A673 (cell line): ENCODE measurements around the gene SLC18A2. TPM values are rescaled to one million over a fixed set of nuclear protein-coding genes. Genes with fewer than 3 reads are reported as not detected.

Experiments
- BruUV-seq: library from RNA; stranded (reverse); fragments of 400-500 nt; replicated peaks from 2 replicates; lab custom pipeline; 2021; lab: Mats Ljungman, UMichigan
- CTCF ChIA-PET: fragments of 300-600 bp; sonication (Branson Sonifier 250); formaldehyde crosslinking; loops from one replicate; lab custom pipeline; 2022; ENCODE audit warnings: antibody characterized with exemption; lab: Charles Lee
- POLR2A ChIA-PET: fragments of 300-600 bp; sonication (Branson Sonifier 250); formaldehyde crosslinking; loops from one replicate; lab custom pipeline; 2022; ENCODE audit warnings: antibody characterized with exemption; ENCODE audit not compliant: low non-redundant PET; lab: Charles Lee
- DNase-seq: peaks from one replicate; pipeline ENCODE4 v3.0.0-alpha.2; 2015; ENCODE audit warnings: low spot score
- H3K27ac ChIP-seq: fragments of 200-600 bp; sonication (generic); 2 replicates; pipeline ENCODE4 v1.5.1; 2016; ENCODE audit warnings: mixed run types, low read depth, mild to moderate bottlenecking, mixed read lengths, antibody characterized with exemption, low read length; ENCODE audit not compliant: poor library complexity, severe bottlenecking
- H3K27me3 ChIP-seq: fragments of 200-600 bp; sonication (generic); replicated peaks from 2 replicates; pipeline ENCODE4 v1.6.1; 2017; ENCODE audit warnings: mixed run types, low read depth, mild to moderate bottlenecking, mixed read lengths, antibody characterized with exemption, low read length; ENCODE audit not compliant: insufficient read depth, poor library complexity
- H3K36me3 ChIP-seq: fragments of 200-600 bp; sonication (generic); 2 replicates; pipeline ENCODE4 v1.6.1; 2016; ENCODE audit warnings: mixed run types, mild to moderate bottlenecking, mixed read lengths, antibody characterized with exemption, low read length; ENCODE audit not compliant: insufficient read depth, poor library complexity, severe bottlenecking
- H3K4me1 ChIP-seq: fragments of 200-600 bp; sonication (generic); 2 replicates; pipeline ENCODE4 v1.6.1; 2017; ENCODE audit warnings: mixed run types, mild to moderate bottlenecking, mixed read lengths, antibody characterized with exemption, low read length; ENCODE audit not compliant: insufficient read depth, poor library complexity, severe bottlenecking
- H3K4me3 ChIP-seq: fragments of 200-600 bp; sonication (generic); 2 replicates; pipeline ENCODE4 v1.5.1; 2016; ENCODE audit warnings: low read depth, mixed run types, mild to moderate bottlenecking, mixed read lengths, low read length; ENCODE audit not compliant: poor library complexity, severe bottlenecking
- H3K9me3 ChIP-seq: fragments of 200-600 bp; sonication (generic); 2 replicates; pipeline ENCODE4 v1.6.1; 2016; ENCODE audit warnings: mixed run types, low read depth, mild to moderate bottlenecking, mixed read lengths, antibody characterized with exemption, low read length; ENCODE audit not compliant: poor library complexity, severe bottlenecking
- CTCF ChIP-seq: fragments of 300-800, 200-600 bp; sonication (generic); conservative IDR thresholded peaks from 2 replicates; pipeline ENCODE4 v1.5.1; 2017; ENCODE audit warnings: low read depth, mild to moderate bottlenecking, antibody characterized with exemption, low read length, moderate library complexity, mixed read lengths
- EZH2 ChIP-seq: fragments of 200-600 bp; sonication (generic); IDR thresholded peaks from 2 replicates; pipeline ENCODE4 v1.6.1; 2017; ENCODE audit warnings: borderline replicate concordance, low read depth, mild to moderate bottlenecking, mixed read lengths, antibody characterized with exemption, low read length; ENCODE audit not compliant: poor library complexity, severe bottlenecking
- intact Hi-C: fragments of 100-400 bp; cut with micrococcal nuclease; formaldehyde crosslinking; loops from one replicate; pipeline ENCODE4 v1.10.0; 2022; ENCODE audit not compliant: unreplicated experiment
- total RNA-seq: library from RNA; stranded (reverse); gene quantifications from 2 replicates; pipeline ENCODE4 v1.2.3, GENCODE V29; 2021

SLC18A2 gene
- total RNA-seq, 1 experiment from 2014 or later, result 0.06 TPM

GRCh38 chr10:117261501-117261900 is 20.6 kb downstream of the SLC18A2 start:
- DNase-seq, result no peak
- no peaks in the 10 kb centered on the region for H3K36me3 ChIP-seq
- no peak overlapping the region for H3K27ac ChIP-seq
- H3K4me3 ChIP-seq, result no peak overlapping the region
- BruUV-seq, result no TSS peak
- H3K27me3 ChIP-seq, result no peaks in the 10 kb centered on the region
- intact Hi-C loops, result no loop called here
- H3K4me1 ChIP-seq, result no peaks in the 10 kb centered on the region
- TF ChIP-seq CTCF, result no peak
- TF ChIP-seq EZH2, result no peak
- no peaks in the 10 kb centered on the region for H3K9me3 ChIP-seq
- ChIA-PET CTCF (no interaction called here), POLR2A (interaction anchor here (0.5 kb wide), 1 partner anchor 34 kb away, joined by 3 read pairs; no protein-coding TSS in a partner anchor)

- H3K27ac ChIP-seq, result no peak overlapping the region
- POLR2A ChIA-PET, result interaction anchor here (0.5 kb wide), 1 partner anchor 35 kb away, joined by 3 read pairs; no protein-coding TSS in a partner anchor
- TF ChIP-seq CTCF, result no peak
- TF ChIP-seq EZH2, result no peak
- no peaks in the 10 kb centered on the region for H3K9me3 ChIP-seq
- no peaks in the 10 kb centered on the region for H3K36me3 ChIP-seq
- no peak for DNase-seq
- intact Hi-C loops, result no loop called here
- H3K4me1 ChIP-seq, result no peaks in the 10 kb centered on the region
- no TSS peak for BruUV-seq
- CTCF ChIA-PET, result no interaction called here
- no peak overlapping the region for H3K4me3 ChIP-seq
- H3K27me3 ChIP-seq, result no peaks in the 10 kb centered on the region
These were observed 21.5 kb downstream of the SLC18A2 start for GRCh38 chr10:117262291-117262902.

GRCh38 chr10:117262903-117263293 is 22.0 kb downstream of the SLC18A2 start:
- no peaks in the 10 kb centered on the region for H3K4me1 ChIP-seq
- no peaks in the 10 kb centered on the region for H3K9me3 ChIP-seq
- H3K36me3 ChIP-seq, result no peaks in the 10 kb centered on the region
- no peak overlapping the region for H3K4me3 ChIP-seq
- intact Hi-C loops, result no loop called here
- no TSS peak for BruUV-seq
- no peak for DNase-seq
- TF ChIP-seq EZH2 (no peak), CTCF (no peak)
- CTCF ChIA-PET, result no interaction called here
- H3K27ac ChIP-seq, result no peak overlapping the region
- POLR2A ChIA-PET, result no interaction called here
- H3K27me3 ChIP-seq, result no peaks in the 10 kb centered on the region
